Umbilical cord (tissue), 2 donors: Measurements from ENCODE around the gene CADM1. TPM values are rescaled to one million over a fixed set of nuclear protein-coding genes. Genes with fewer than 3 reads are reported as not detected.

Experiments used
- DNase-seq: peaks from one replicate; pipeline ENCODE4 v3.0.0-alpha.2; 2015; ENCODE audit warnings: low spot score
- total RNA-seq: library from RNA; depleted of rRNA; stranded (reverse); fragments of >200 nt; gene quantifications from one replicate; pipeline ENCODE4 v1.2.3, GENCODE V29; 2014; ENCODE audit warnings: low replicate concordance; ENCODE audit not compliant: insufficient read depth

The CADM1 gene
- total RNA-seq, 1 donor from 2014 or later: 68.1 TPM

GRCh38 chr11:115154355-115154736, 349.9 kb downstream of the CADM1 start:
- DNase-seq: no peak

GRCh38 chr11:115153731-115154354, 350.4 kb downstream of the CADM1 start:
- no peak for DNase-seq

- no peak for DNase-seq
Observed at GRCh38 chr11:115153135-115153534, 351.1 kb downstream of the CADM1 start.

- DNase-seq: no peak
Observed at GRCh38 chr11:115151010-115151409, 353.2 kb downstream of the CADM1 start.

GRCh38 chr11:115148691-115149090, 355.5 kb downstream of the CADM1 start:
- DNase-seq: no peak

GRCh38 chr11:115148101-115148500, 356.1 kb downstream of the CADM1 start:
- DNase-seq: no peak

GRCh38 chr11:115147243-115147807, 356.9 kb downstream of the CADM1 start:
- no peak for DNase-seq

- no peak for DNase-seq
Observed at GRCh38 chr11:115146425-115146824, 357.8 kb downstream of the CADM1 start.

GRCh38 chr11:115145324-115145723, 358.9 kb downstream of the CADM1 start:
- no peak for DNase-seq

- no peak for DNase-seq
Observed at GRCh38 chr11:115144914-115145313, 359.3 kb downstream of the CADM1 start.

- DNase-seq: no peak
Observed at GRCh38 chr11:115144014-115144413, 360.2 kb downstream of the CADM1 start.

GRCh38 chr11:115141231-115142114, 362.7 kb downstream of the CADM1 start:
- no peak for DNase-seq

GRCh38 chr11:115135936-115136335, 368.3 kb downstream of the CADM1 start:
- no peak for DNase-seq

GRCh38 chr11:115134926-115135325, 369.3 kb downstream of the CADM1 start:
- no peak for DNase-seq

- no peak for DNase-seq
Observed at GRCh38 chr11:115133475-115134209, 370.6 kb downstream of the CADM1 start.

- no peak for DNase-seq
Observed at GRCh38 chr11:115132436-115133228, 371.6 kb downstream of the CADM1 start.

- no peak for DNase-seq
Observed at GRCh38 chr11:115129473-115130289, 374.5 kb downstream of the CADM1 start.

GRCh38 chr11:115128226-115128625, 376.0 kb downstream of the CADM1 start:
- no peak for DNase-seq

GRCh38 chr11:115127790-115128189, 376.4 kb downstream of the CADM1 start:
- no peak for DNase-seq

- DNase-seq: peak; percentile 53
Observed at GRCh38 chr11:115126515-115127208, 377.6 kb downstream of the CADM1 start.
